ENCODE data around the gene RTKN. TPM values are rescaled to one million over a fixed set of nuclear protein-coding genes. Genes with fewer than 3 reads are reported as not detected.

RTKN gene
- total and polyA plus RNA-seq, 12 donors = 9.3 to 33.9 (median 16.2) TPM

Other genes starting within 250 kb of the RTKN start
- gene MTHFD2, start 243.3 kb downstream of the RTKN start, total RNA-seq = 10 to 100 TPM; 12.4 to 32.6 (median 19.0) TPM
- 10 to 100 TPM; 17.0 to 30.0 TPM for gene MTHFD2, start 243.3 kb downstream of the RTKN start, polyA plus RNA-seq
- 1 to 10 TPM in 8 of 10 donors, under 1 TPM in 2; 0.82 to 4.6 (median 1.9) TPM for gene SLC4A5, start 98.5 kb downstream of the RTKN start, total RNA-seq
- 1 to 10 TPM in 1 of 2 donors, under 1 TPM in 1; 0.43 to 2.3 TPM for gene SLC4A5, start 98.5 kb downstream of the RTKN start, polyA plus RNA-seq
- 100 to 1,000 TPM; 140 to 285 (median 195) TPM for gene DCTN1, start 61.6 kb downstream of the RTKN start, total RNA-seq
- gene DCTN1, start 61.6 kb downstream of the RTKN start, polyA plus RNA-seq = 100 to 1,000 TPM; 123 to 168 TPM
- 1 to 10 TPM in 5 of 10 donors, under 1 TPM in 5; 0.52 to 1.7 (median 0.99) TPM for gene C2orf81, start 20.3 kb downstream of the RTKN start, total RNA-seq
- 1 to 10 TPM; 1.2 to 1.3 TPM for gene C2orf81, start 20.3 kb downstream of the RTKN start, polyA plus RNA-seq
- gene WDR54, start 20.2 kb downstream of the RTKN start, total RNA-seq = 1 to 10 TPM; 1.1 to 6.7 (median 2.4) TPM
- gene WDR54, start 20.2 kb downstream of the RTKN start, polyA plus RNA-seq = 1 to 10 TPM; 2.9 to 8.7 TPM
- gene INO80B, start 13.2 kb upstream of the RTKN start, total RNA-seq = 10 to 100 TPM in 9 of 10 donors, 1 to 10 TPM in 1; 8.9 to 22.0 (median 19.4) TPM
- gene INO80B, start 13.2 kb upstream of the RTKN start, polyA plus RNA-seq = 10 to 100 TPM; 29.6 to 40.7 TPM
- gene WBP1, start 16.5 kb upstream of the RTKN start, total RNA-seq = 10 to 100 TPM; 34.8 to 54.1 (median 45.8) TPM
- gene WBP1, start 16.5 kb upstream of the RTKN start, polyA plus RNA-seq = 10 to 100 TPM; 39.4 to 59.8 TPM
- 10 to 100 TPM; 12.1 to 28.3 (median 18.0) TPM for gene MOGS, start 23.4 kb upstream of the RTKN start, total RNA-seq
- gene MOGS, start 23.4 kb upstream of the RTKN start, polyA plus RNA-seq = 10 to 100 TPM; 25.6 to 30.4 TPM
- gene MRPL53, start 30.7 kb upstream of the RTKN start, total RNA-seq = 100 to 1,000 TPM; 136 to 188 (median 150) TPM
- 100 to 1,000 TPM in 1 of 2 donors, 10 to 100 TPM in 1; 92.3 to 123 TPM for gene MRPL53, start 30.7 kb upstream of the RTKN start, polyA plus RNA-seq
- 10 to 100 TPM in 1 of 10 donors, 1 to 10 TPM in 9; 2.3 to 11.7 (median 5.5) TPM for gene CCDC142, start 41.1 kb upstream of the RTKN start, total RNA-seq
- gene CCDC142, start 41.1 kb upstream of the RTKN start, polyA plus RNA-seq = 10 to 100 TPM in 1 of 2 donors, 1 to 10 TPM in 1; 3.2 to 13.2 TPM
- gene TTC31, start 41.1 kb upstream of the RTKN start, total RNA-seq = 10 to 100 TPM in 5 of 10 donors, 1 to 10 TPM in 5; 7.2 to 12.1 (median 9.4) TPM
- 10 to 100 TPM in 1 of 2 donors, 1 to 10 TPM in 1; 8.4 to 18.7 TPM for gene TTC31, start 41.1 kb upstream of the RTKN start, polyA plus RNA-seq
- 1 to 10 TPM in 2 of 10 donors, under 1 TPM in 6, not detected in 2; 0.17 to 1.5 (median 0.39) TPM for gene LBX2, start 57.7 kb upstream of the RTKN start, total RNA-seq
- under 1 TPM; 0.44 to 0.64 TPM for gene LBX2, start 57.7 kb upstream of the RTKN start, polyA plus RNA-seq
- gene PCGF1, start 65.8 kb upstream of the RTKN start, total RNA-seq = 10 to 100 TPM; 10.7 to 27.4 (median 14.9) TPM
- gene PCGF1, start 65.8 kb upstream of the RTKN start, polyA plus RNA-seq = 10 to 100 TPM; 21.8 to 27.7 TPM
- not detected for gene TLX2, start 72.5 kb upstream of the RTKN start, total RNA-seq
- not detected for gene TLX2, start 72.5 kb upstream of the RTKN start, polyA plus RNA-seq
- gene DQX1, start 84.3 kb upstream of the RTKN start, total RNA-seq = under 1 TPM in 1 of 10 donors, not detected in 9; 0.65 TPM
- under 1 TPM in 1 of 2 donors, not detected in 1; 0.03 TPM for gene DQX1, start 84.3 kb upstream of the RTKN start, polyA plus RNA-seq
- gene AUP1, start 87.8 kb upstream of the RTKN start, total RNA-seq = 10 to 100 TPM; 31.4 to 74.2 (median 38.2) TPM
- 100 to 1,000 TPM; 163 TPM for gene AUP1, start 87.8 kb upstream of the RTKN start, polyA plus RNA-seq
- 10 to 100 TPM; 21.2 to 29.6 (median 24.9) TPM for gene HTRA2, start 88.0 kb upstream of the RTKN start, total RNA-seq
- 10 to 100 TPM; 26.5 to 41.0 TPM for gene HTRA2, start 88.0 kb upstream of the RTKN start, polyA plus RNA-seq
- gene LOXL3, start 112.0 kb upstream of the RTKN start, total RNA-seq = 1 to 10 TPM; 1.2 to 9.2 (median 2.4) TPM
- 1 to 10 TPM; 2.9 to 3.4 TPM for gene LOXL3, start 112.0 kb upstream of the RTKN start, polyA plus RNA-seq
- 1 to 10 TPM; 1.9 to 7.7 (median 3.5) TPM for gene DOK1, start 112.8 kb upstream of the RTKN start, total RNA-seq
- 1 to 10 TPM; 3.1 to 5.9 TPM for gene DOK1, start 112.8 kb upstream of the RTKN start, polyA plus RNA-seq
- under 1 TPM in 3 of 10 donors, not detected in 7; 0.12 to 0.42 (median 0.18) TPM for gene M1AP, start 206.4 kb upstream of the RTKN start, total RNA-seq
- gene M1AP, start 206.4 kb upstream of the RTKN start, polyA plus RNA-seq = under 1 TPM; 0.03 to 0.44 TPM
- gene SEMA4F, start 212.3 kb upstream of the RTKN start, total RNA-seq = 1 to 10 TPM; 1.5 to 5.1 (median 2.7) TPM
- 1 to 10 TPM; 1.1 to 1.2 TPM for gene SEMA4F, start 212.3 kb upstream of the RTKN start, polyA plus RNA-seq

Measured in heart right ventricle (tissue), 12 donors.